H1 (cell line): ENCODE results near the gene ARPC2. TPM values are rescaled to one million over a fixed set of nuclear protein-coding genes. Genes with fewer than 3 reads are reported as not detected.

Source experiments
- CREB1 ChIP-seq: IDR thresholded peaks from 2 replicates; pipeline ENCODE4 v1.6.1; 2012; ENCODE audit warnings: inconsistent platforms
- EGR1 ChIP-seq: IDR thresholded peaks from 2 replicates; pipeline ENCODE4 v1.6.1; 2011; ENCODE audit warnings: low read depth, low read length, borderline replicate concordance
- polyA plus RNA-seq, 7 experiments: library from polyadenylated mRNA; depleted of rRNA in 3 of 7; stranded (reverse) in 5 of 7; unstranded in 2 of 7; fragments of >200 nt in 5 of 7; fragments of 200-250 nt in 2 of 7; gene quantifications; 1 replicate in 5 of 7; 2 replicates in 1 of 7; 4 replicates in 1 of 7; pipeline versions ENCODE4 v1.2.1 to v1.2.3, GENCODE V29; 2011 to 2013; ENCODE audit warnings: missing spikeins in 2 of 7, mixed read lengths in 2 of 7
- total RNA-seq: library from RNA; stranded (reverse); fragmentation: NEBNext Ultra II Directional; extraction: Animal tissue kit (Norgen Biotek cat#: 25700); gene quantifications from 2 replicates; pipeline ENCODE4 v1.2.1, GENCODE V29; 2021

Gene ARPC2
- total and polyA plus RNA-seq, 2 of the 8 experiments (the other 6 are each of a cell fraction or from before 2014, with no cell fraction given) = 174 to 195 TPM

- TF ChIP-seq EGR1 = no peak
- TF ChIP-seq CREB1 = no peak
Observed at GRCh38 chr2:218180467-218181114, 36.4 kb upstream of the ARPC2 start (continued).
